GM18868 (cell line): ENCODE measurements around the gene CACNG6.
"Not testable (repeated sequence)": the region's sequence is repeated elsewhere in the genome, so short reads cannot be mapped to it uniquely, and the experiment has no call there.

ENCODE experiments used
- ATAC-seq: cut with Tn5 transposase; IDR thresholded peaks from one replicate; pipeline ENCODE4 v1.9.1; 2021; ENCODE audit warnings: mild to moderate bottlenecking, moderate library complexity; ENCODE audit not compliant: unreplicated experiment

CACNG6 gene, protein sequence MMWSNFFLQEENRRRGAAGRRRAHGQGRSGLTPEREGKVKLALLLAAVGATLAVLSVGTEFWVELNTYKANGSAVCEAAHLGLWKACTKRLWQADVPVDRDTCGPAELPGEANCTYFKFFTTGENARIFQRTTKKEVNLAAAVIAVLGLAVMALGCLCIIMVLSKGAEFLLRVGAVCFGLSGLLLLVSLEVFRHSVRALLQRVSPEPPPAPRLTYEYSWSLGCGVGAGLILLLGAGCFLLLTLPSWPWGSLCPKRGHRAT

DNA sequence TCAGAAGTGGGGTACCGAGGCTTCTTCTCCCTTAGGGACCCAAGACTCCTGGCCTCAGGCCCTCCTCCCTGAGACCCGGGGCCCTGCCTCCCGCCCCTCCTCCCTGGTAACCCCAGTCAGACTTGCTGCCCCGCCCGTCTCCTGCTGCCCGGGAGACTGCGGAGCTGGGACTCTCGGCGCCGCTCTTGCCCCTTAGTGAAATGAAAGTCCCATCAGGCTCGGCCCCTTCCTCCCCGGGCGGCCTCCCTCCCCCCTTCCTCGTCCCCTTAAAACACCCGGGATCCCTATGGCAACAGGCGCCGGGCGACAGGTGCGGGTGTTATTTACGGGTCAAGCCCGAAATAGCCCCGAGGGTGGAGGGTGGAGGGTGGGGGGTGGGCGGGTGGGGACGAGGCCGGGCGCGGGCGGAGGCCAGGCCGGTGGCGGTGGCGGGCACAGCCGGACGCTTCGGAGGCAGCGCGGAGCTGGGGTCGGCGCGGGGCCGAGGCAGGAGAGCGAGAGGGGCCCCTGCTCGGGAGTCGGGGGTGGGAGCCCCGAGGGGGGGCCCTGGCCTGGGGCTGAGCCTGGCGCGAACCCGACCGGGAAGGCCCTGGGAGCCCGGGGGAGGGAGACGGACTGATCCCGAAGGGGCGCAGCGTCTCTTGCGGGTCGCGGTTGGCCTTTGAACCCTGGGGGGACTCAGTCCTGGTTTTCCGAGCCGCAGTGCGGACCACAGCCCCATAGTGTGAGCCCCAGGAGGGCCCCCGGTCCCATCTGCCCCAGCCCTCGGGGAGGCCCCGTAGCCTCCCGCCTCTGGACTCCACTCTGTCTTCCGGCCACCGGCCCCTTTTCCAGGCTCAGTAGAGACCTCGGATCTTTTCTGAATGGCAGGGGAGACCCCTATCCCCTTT, at the start of gene CACNG6:
Gene CACNG6 (plus strand): TSS at position 414 of the 890 bp plus-strand sequence. CDS start 1,241 bp downstream, outside the sequence.
- no peak for ATAC-seq

GRCh38 chr19:53942001-53942786, 49.2 kb upstream of the CACNG6 start:
- no peak for ATAC-seq

DNA sequence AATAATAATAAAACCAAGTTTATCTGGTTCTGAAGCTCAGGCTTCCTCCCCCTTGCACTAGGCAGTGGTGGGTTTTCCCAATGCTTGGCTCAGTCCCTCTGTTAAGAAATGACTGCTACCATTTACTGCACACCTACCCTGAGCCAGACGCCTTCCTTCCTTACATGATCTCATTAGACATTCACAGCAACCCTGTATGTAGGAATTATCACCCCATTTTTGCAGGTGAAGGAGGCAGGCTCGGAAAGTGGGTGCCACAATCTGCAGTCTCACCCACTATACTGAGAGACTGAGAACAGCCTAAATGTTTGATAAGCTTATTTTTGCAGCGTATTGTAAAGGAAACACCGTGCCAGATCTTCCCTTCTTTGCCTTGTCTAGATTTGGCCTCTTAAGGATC, 47.0 kb upstream of the CACNG6 start:
- no peak for ATAC-seq

- ATAC-seq, result no peak
Observed at GRCh38 chr19:53944933-53945332, 46.5 kb upstream of the CACNG6 start.

DNA sequence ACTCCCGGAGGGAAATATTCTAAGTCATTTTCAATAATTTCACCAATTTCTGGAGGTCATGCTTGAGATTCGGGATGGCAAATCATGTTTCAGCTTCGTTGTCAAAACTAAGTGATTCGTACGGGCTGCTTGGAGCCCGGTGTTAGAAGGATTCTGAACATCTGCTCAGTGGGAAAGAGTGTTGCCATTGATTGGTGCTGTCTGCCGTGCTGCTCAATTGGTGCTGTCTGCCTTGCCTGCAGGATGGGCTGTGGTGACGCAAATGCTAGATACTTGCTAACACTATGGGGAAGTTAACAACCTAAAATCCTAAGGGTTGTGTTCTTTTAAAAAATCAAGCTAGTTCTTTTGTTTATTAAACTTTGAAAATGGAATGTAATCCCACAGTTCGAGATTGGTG, 46.0 kb upstream of the CACNG6 start:
- ATAC-seq, result no peak

DNA sequence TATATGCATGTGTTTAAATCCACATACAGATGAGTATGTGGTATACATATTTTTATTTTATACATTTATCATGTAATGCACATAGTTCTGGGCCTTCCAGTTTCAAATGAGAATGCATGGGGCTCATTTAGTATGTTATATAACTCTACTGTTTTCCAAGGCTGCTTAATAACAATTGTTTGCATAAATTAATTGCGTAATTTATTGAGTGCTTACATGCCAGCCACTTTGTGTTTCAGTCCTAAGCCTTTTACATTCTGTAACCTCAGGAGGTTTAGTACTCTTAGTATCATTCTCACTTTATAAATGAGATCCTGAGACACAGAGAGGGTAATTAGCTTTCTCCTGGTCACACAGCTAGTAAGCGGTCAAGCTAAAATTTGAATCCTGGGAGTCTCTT, 45.4 kb upstream of the CACNG6 start:
- ATAC-seq, result no peak

GRCh38 chr19:53947624-53948023, 43.8 kb upstream of the CACNG6 start:
- no peak for ATAC-seq

GRCh38 chr19:53948611-53949010, 42.8 kb upstream of the CACNG6 start:
- not testable (repeated sequence) for ATAC-seq

DNA sequence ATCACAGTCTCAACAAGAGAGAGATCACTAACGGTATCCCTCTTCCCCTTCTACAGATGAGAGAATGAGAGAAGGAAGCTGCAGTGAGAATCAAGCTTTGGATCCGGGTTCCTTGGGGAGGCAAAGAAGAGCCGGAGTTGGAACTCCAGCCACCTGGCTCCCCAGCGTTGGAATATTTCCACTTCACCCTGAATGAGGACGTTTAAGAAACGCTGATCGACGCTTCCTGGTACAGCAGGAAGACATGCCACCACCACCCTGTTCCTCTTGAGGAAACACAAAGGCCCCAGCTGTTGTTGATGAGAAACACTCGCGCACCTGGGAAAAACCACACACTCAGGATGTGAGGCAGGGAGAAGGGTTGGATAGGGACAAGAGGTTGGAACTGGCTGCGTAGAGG, 40.0 kb upstream of the CACNG6 start:
- ATAC-seq, result no peak

DNA sequence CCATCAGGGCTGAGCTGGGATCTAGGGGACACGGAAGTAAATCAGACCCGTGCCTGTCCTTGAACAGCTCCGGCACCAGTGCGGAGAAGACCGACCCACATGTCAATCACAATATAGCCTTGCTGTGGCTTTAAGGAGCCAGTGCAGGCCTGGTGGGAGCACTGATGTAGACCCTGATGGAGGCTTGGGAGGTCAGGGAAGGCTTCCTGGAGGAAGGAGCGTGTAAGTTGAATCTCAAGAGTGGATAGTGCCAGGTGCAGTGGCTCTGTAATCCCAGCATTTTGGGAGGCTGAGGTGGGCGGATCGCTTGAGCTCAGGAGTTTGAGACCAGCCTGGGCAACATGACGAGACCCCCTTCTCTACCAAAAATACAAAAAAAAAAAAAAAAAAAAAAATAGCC, 39.5 kb upstream of the CACNG6 start:
- ATAC-seq, result no peak

- no peak for ATAC-seq
Observed at GRCh38 chr19:53953383-53953782, 38.1 kb upstream of the CACNG6 start.

DNA sequence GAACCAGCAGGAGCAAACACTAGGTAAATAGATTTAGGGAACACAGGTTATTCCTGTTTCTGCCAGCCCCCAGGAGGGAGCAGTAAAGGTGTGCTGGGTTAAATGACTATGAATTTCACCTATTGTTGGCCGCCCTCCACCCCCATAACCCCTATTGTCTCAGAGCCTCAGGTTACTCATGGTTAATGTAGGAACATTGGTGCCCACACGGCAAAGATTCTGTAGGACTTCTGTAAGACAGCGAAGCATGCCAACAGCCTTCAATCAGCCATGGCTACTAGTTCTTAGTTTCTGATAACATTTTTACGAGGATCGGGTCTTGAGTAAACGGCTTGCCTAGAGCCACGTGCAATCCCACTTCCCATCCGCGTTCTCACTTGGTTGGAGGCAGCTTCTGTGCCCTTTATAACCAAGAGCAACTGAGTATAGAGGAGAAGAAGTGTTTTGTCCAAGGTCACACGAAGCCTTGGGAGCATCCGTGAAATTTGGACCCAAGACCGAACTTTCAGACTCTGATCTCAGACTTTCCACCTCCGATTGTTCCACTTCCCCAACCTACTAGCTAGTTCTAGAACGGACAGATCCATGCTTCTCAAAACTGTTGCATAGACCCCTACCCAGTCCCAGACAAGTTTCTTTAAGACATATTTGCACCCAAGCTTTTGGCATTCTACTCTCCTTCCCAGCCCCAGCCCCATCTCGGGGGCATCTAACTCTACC, 33.8 kb upstream of the CACNG6 start:
- ATAC-seq, result no peak

DNA sequence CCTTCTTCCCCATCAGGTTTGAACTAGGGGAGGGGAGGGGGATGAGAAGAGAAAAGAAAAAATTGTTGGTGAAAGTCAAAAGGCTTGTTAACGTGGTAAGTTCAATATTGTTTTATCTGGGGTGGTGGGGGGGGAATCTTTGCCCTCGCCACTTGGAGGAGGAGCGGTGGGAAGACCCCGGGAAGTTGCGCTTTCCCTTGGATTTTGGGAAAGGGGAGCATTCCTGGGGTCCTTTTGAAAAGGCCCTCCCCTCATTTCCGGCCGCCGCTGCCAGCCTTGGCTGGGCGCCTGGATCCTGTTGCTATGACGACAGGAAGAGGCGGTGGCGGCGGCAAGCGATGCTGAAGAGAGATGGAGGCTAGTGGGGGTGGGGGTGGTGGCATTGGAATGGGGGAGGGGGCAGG, 33.3 kb upstream of the CACNG6 start:
- no peak for ATAC-seq

- no peak for ATAC-seq
Observed at GRCh38 chr19:53958823-53959757, 32.3 kb upstream of the CACNG6 start.

DNA sequence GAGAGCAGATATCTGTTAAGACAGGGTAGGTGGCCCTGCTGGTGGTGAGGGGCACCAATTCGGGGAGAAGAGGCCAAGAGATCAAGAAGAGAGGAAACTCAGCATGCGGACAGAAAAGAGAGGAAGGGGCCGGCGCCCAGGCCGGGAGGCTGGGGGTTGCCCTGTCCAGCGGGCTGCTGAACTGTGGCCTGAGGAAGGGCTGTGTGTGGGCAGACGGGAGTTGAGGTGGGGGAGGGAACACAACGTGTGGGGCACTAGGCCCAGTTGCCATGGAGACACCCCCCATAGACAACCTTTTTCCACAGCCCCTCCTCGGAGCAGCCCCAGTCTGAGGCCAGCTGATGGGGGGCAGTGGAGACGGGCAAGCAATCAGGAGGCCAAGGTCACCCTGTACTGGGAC, 31.2 kb upstream of the CACNG6 start:
- no peak for ATAC-seq

GRCh38 chr19:53960886-53961285, 30.6 kb upstream of the CACNG6 start:
- ATAC-seq, result no peak

GRCh38 chr19:53961523-53962356, 29.7 kb upstream of the CACNG6 start:
- ATAC-seq, result no peak

DNA sequence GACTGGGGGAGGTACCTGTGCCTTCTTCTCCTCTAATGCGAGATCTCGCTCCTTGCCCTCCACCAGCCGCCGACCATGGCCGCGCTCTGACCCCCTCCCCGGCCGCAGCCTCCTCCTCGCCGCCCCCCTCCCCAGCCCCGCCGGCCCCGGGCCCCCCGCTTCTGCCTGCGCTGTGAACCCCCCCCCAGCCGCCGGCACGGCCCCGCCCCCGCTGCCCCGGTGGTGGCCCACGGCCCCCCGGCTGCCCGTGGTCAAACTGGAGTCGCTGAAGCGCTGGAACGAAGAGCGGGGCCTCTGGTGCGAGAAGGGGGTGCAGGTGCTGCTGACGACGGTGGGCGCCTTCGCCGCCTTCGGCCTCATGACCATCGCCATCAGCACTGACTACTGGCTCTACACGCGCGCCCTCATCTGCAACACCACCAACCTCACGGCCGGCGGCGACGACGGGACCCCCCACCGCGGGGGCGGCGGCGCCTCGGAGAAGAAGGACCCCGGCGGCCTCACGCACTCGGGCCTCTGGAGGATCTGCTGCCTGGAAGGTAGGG, 28.5 kb upstream of the CACNG6 start, which contains the start of gene CACNG8:
Gene CACNG8 (plus strand): TSS at position 51 of the 545 bp plus-strand sequence.
- ATAC-seq, result no peak
